K562 (cell line): ENCODE results near the gene ST3GAL3.

Experiments used
- CEBPB ChIP-seq: fragments of 450-650 bp; IDR thresholded peaks from 2 replicates; pipeline ENCODE4 v1.6.1; 2016; ENCODE audit warnings: missing genetic modification characterization, missing compliant biosample characterization
- LARP7 ChIP-seq: fragments of 450-650 bp; IDR thresholded peaks from 2 replicates; pipeline ENCODE4 v1.6.1; 2016
- LEF1 ChIP-seq: fragments of 450-650 bp; IDR thresholded peaks from 2 replicates; pipeline ENCODE4 v1.6.1; 2016; ENCODE audit warnings: mild to moderate bottlenecking
- NR3C1 ChIP-seq: sonication (generic); formaldehyde crosslinking; IDR thresholded peaks from 2 replicates; pipeline ENCODE4 v1.8.1; 2022; ENCODE audit warnings: missing genetic modification reagents
- SMC3 ChIP-seq: conservative IDR thresholded peaks from 2 replicates; pipeline ENCODE4 v1.6.1; 2011; ENCODE audit warnings: low read depth, low read length, improper control_type of control experiment; ENCODE audit not compliant: insufficient read depth
- U2AF1 ChIP-seq: fragments of 200-400 bp; formaldehyde crosslinking; optimal IDR thresholded peaks from 2 replicates; pipeline ENCODE3; 2017; ENCODE audit warnings: mild to moderate bottlenecking, low read depth, low read length, moderate library complexity
- TF ChIP-seq, protein P1 (sequence below), 2 experiments: fragments of 450-650 bp; IDR thresholded peaks; 2 replicates each; pipeline ENCODE4 v1.6.1; 2016
- TF ChIP-seq, protein P2 (sequence below), 3 experiments: IDR thresholded peaks in 2 of 3; conservative IDR thresholded peaks in 1 of 3; 2 replicates each; pipeline ENCODE4 v1.5.1; 2011 to 2012; ENCODE audit warnings: low read length in 3 of 3, mild to moderate bottlenecking in 3 of 3, control low read depth in 2 of 3, improper control_type of control experiment in 1 of 3, inconsistent platforms in 1 of 3, low read depth in 1 of 3, mixed read lengths in 1 of 3, moderate library complexity in 1 of 3; ENCODE audit not compliant: insufficient read depth in 2 of 3
- TF ChIP-seq, protein P3 (sequence below): sonication (generic); formaldehyde crosslinking; IDR thresholded peaks from 2 replicates; pipeline ENCODE4 v1.4.0; 2020; ENCODE audit warnings: mild to moderate bottlenecking, missing genetic modification reagents

DNA sequence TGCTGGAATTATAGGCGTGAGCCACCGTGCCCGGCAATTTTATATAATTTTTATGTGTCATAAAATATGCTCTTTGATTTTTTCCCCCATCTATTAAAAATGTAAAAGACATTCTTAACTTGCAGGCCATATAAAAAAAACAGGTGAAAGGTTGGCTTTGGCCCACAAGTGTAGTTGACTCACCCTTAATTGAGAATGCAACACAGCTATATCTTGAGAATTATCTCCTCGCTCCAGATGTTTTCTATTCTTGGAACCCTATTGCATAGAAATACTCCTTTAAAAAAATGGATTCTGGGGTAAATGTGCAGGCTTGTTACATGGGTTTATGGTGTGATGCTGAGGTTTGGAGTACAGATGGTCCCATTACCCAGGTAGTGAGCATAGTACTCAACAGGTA lies 112.0 kb downstream of the ST3GAL3 start:
- TF ChIP-seq SMC3 (no peak), LEF1 (no peak), LARP7 (no peak), CEBPB (tag) (no peak), U2AF1 (no peak), NR3C1 (CRISPR knock-in tag) (no peak)
- TF ChIP-seq, protein P1, sequence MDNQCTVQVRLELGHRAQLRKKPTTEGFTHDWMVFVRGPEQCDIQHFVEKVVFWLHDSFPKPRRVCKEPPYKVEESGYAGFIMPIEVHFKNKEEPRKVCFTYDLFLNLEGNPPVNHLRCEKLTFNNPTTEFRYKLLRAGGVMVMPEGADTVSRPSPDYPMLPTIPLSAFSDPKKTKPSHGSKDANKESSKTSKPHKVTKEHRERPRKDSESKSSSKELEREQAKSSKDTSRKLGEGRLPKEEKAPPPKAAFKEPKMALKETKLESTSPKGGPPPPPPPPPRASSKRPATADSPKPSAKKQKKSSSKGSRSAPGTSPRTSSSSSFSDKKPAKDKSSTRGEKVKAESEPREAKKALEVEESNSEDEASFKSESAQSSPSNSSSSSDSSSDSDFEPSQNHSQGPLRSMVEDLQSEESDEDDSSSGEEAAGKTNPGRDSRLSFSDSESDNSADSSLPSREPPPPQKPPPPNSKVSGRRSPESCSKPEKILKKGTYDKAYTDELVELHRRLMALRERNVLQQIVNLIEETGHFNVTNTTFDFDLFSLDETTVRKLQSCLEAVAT (IDR thresholded peaks at IDR 0.05): no peak
- TF ChIP-seq, protein P2, sequence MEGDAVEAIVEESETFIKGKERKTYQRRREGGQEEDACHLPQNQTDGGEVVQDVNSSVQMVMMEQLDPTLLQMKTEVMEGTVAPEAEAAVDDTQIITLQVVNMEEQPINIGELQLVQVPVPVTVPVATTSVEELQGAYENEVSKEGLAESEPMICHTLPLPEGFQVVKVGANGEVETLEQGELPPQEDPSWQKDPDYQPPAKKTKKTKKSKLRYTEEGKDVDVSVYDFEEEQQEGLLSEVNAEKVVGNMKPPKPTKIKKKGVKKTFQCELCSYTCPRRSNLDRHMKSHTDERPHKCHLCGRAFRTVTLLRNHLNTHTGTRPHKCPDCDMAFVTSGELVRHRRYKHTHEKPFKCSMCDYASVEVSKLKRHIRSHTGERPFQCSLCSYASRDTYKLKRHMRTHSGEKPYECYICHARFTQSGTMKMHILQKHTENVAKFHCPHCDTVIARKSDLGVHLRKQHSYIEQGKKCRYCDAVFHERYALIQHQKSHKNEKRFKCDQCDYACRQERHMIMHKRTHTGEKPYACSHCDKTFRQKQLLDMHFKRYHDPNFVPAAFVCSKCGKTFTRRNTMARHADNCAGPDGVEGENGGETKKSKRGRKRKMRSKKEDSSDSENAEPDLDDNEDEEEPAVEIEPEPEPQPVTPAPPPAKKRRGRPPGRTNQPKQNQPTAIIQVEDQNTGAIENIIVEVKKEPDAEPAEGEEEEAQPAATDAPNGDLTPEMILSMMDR (IDR thresholded peaks at IDR 0.05 in 2 of 3, conservative IDR thresholded peaks at IDR 0.05 in 1 of 3; ENCODE audit: insufficient read depth in 2 of 3, low read depth in 1 of 3, low read length in 3 of 3): no peak
- TF ChIP-seq, protein P3, sequence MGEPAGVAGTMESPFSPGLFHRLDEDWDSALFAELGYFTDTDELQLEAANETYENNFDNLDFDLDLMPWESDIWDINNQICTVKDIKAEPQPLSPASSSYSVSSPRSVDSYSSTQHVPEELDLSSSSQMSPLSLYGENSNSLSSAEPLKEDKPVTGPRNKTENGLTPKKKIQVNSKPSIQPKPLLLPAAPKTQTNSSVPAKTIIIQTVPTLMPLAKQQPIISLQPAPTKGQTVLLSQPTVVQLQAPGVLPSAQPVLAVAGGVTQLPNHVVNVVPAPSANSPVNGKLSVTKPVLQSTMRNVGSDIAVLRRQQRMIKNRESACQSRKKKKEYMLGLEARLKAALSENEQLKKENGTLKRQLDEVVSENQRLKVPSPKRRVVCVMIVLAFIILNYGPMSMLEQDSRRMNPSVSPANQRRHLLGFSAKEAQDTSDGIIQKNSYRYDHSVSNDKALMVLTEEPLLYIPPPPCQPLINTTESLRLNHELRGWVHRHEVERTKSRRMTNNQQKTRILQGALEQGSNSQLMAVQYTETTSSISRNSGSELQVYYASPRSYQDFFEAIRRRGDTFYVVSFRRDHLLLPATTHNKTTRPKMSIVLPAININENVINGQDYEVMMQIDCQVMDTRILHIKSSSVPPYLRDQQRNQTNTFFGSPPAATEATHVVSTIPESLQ (CRISPR knock-in tag): no peak
